Liver (tissue), 3 donors: Measurements from ENCODE around the gene METTL2B.

Experiments used
- CTCF ChIP-seq: fragments of 150-350 bp; IDR thresholded peaks from 2 replicates; pipeline ENCODE4 v1.5.1; 2017; ENCODE audit warnings: improper control_type of control experiment, low read depth, low read length; ENCODE audit not compliant: missing input control
- JUND ChIP-seq, 2 donors: IDR thresholded peaks; 2 replicates each; pipeline ENCODE4 v1.6.1; 2016; ENCODE audit warnings: antibody characterized with exemption in 2 of 2
- MAX ChIP-seq: IDR thresholded peaks from 2 replicates; pipeline ENCODE4 v1.6.1; 2016; ENCODE audit warnings: antibody characterized with exemption
- RAD21 ChIP-seq, 2 donors: IDR thresholded peaks; 2 replicates each; pipeline ENCODE4 v1.6.1; 2016; ENCODE audit warnings: antibody characterized with exemption in 2 of 2, mild to moderate bottlenecking in 2 of 2
- donor health status: healthy.
- donor health status: healthy.

DNA sequence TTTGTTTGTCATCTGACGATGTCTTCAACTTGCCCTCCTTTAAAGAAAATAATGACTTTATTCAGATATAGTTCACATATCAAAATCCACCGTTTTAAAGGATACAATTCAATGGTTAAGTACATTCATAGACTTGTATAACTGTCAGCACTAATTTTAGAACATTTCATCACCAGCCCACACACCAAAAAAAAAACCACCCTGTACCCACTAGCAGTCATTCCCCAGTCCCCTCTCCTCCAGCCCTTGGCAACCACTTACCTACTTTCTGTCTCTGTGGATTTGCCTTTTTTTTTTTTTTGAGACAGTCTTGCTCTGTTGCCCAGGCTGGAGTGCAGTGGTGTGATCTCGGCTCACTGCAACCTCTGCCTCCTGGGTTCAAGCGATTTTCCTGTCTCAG lies 26.1 kb upstream of the METTL2B start:
- TF ChIP-seq CTCF (no peak), JUND (IDR thresholded peaks at IDR 0.05) (no peak), RAD21 (IDR thresholded peaks at IDR 0.05) (no peak), MAX (no peak)
